H9 (cell line): ENCODE data around the gene LRRK1. TPM values are rescaled to one million over a fixed set of nuclear protein-coding genes. Genes with fewer than 3 reads are reported as not detected.

Source experiments
- DNase-seq: peaks from one replicate; pipeline ENCODE4 v3.0.0-alpha.2; 2017
- H2AFZ ChIP-seq: one replicate; pipeline ENCODE4 v1.6.1; 2013; ENCODE audit warnings: mild to moderate bottlenecking, low read length, control low read depth, moderate library complexity
- H2AK5ac ChIP-seq: 2 replicates; pipeline ENCODE4 v1.6.1; 2013; ENCODE audit warnings: low read length, control low read depth, mixed read lengths; ENCODE audit not compliant: insufficient read length
- H2BK120ac ChIP-seq: one replicate; pipeline ENCODE4 v1.6.1; 2013; ENCODE audit warnings: low read depth, mild to moderate bottlenecking, low read length, control low read depth, inconsistent platforms; ENCODE audit not compliant: poor library complexity, severe bottlenecking
- H2BK12ac ChIP-seq: 2 replicates; pipeline ENCODE4 v1.6.1; 2013; ENCODE audit warnings: low read length, control low read depth, mixed read lengths, low read depth; ENCODE audit not compliant: insufficient read length
- H2BK15ac ChIP-seq: 2 replicates; pipeline ENCODE4 v1.6.1; 2013; ENCODE audit warnings: low read depth, low read length, control low read depth
- H2BK20ac ChIP-seq: one replicate; pipeline ENCODE4 v1.6.1; 2013; ENCODE audit warnings: low read depth, mild to moderate bottlenecking, low read length, control low read depth, inconsistent platforms; ENCODE audit not compliant: poor library complexity, severe bottlenecking
- H2BK5ac ChIP-seq: 2 replicates; pipeline ENCODE4 v1.6.1; 2013; ENCODE audit warnings: low read length, control low read depth, mixed read lengths; ENCODE audit not compliant: insufficient read length
- H3K14ac ChIP-seq: 2 replicates; pipeline ENCODE4 v1.6.1; 2013; ENCODE audit warnings: low read length, control low read depth; ENCODE audit not compliant: insufficient read depth
- H3K18ac ChIP-seq: 2 replicates; pipeline ENCODE4 v1.6.1; 2013; ENCODE audit warnings: low read depth, mild to moderate bottlenecking, mixed read lengths, low read length, control low read depth; ENCODE audit not compliant: insufficient read length
- H3K23ac ChIP-seq: 2 replicates; pipeline ENCODE4 v1.6.1; 2013; ENCODE audit warnings: low read length, control low read depth, mixed read lengths, low read depth; ENCODE audit not compliant: insufficient read length
- H3K23me2 ChIP-seq: 2 replicates; pipeline ENCODE4 v1.6.1; 2013; ENCODE audit warnings: low read depth, mild to moderate bottlenecking, mixed read lengths, low read length, control low read depth; ENCODE audit not compliant: insufficient read length, poor library complexity, severe bottlenecking
- H3K27ac ChIP-seq: 2 replicates; pipeline ENCODE4 v1.5.1; 2013; ENCODE audit warnings: low read length, control low read depth, mixed read lengths, low read depth; ENCODE audit not compliant: insufficient read length
- H3K27me3 ChIP-seq: 2 replicates; pipeline ENCODE4 v1.6.1; 2013; ENCODE audit warnings: low read length, control low read depth, inconsistent platforms; ENCODE audit not compliant: insufficient read depth
- H3K4ac ChIP-seq: 2 replicates; pipeline ENCODE4 v1.6.1; 2013; ENCODE audit warnings: low read depth, mild to moderate bottlenecking, control low read depth, inconsistent platforms, low read length, moderate library complexity
- H3K4me1 ChIP-seq: 2 replicates; pipeline ENCODE4 v1.6.1; 2013; ENCODE audit warnings: low read length, control low read depth, inconsistent platforms; ENCODE audit not compliant: insufficient read depth
- H3K4me2 ChIP-seq: 2 replicates; pipeline ENCODE4 v1.6.1; 2013; ENCODE audit warnings: low read length, control low read depth, mixed read lengths; ENCODE audit not compliant: insufficient read length, insufficient read depth
- H3K56ac ChIP-seq: 2 replicates; pipeline ENCODE4 v1.6.1; 2013; ENCODE audit warnings: low read depth, mild to moderate bottlenecking, mixed read lengths, low read length, control low read depth; ENCODE audit not compliant: insufficient read length
- H3K79me1 ChIP-seq: 2 replicates; pipeline ENCODE4 v1.6.1; 2013; ENCODE audit warnings: low read depth, mild to moderate bottlenecking, moderate library complexity, low read length, control low read depth, inconsistent platforms; ENCODE audit not compliant: insufficient read depth, poor library complexity, severe bottlenecking
- H3K79me2 ChIP-seq: 2 replicates; pipeline ENCODE4 v1.6.1; 2013; ENCODE audit warnings: low read length, control low read depth, inconsistent platforms; ENCODE audit not compliant: insufficient read depth
- H3K9ac ChIP-seq: 2 replicates; pipeline ENCODE4 v1.6.1; 2013; ENCODE audit warnings: low read length, control low read depth, mixed read lengths; ENCODE audit not compliant: insufficient read length; ENCODE audit errors: extremely low read depth
- H3K9me3 ChIP-seq: one replicate; pipeline ENCODE4 v1.6.1; 2013; ENCODE audit warnings: low read depth, low read length, inconsistent platforms; ENCODE audit not compliant: control insufficient read depth
- H3T11ph ChIP-seq: one replicate; pipeline ENCODE4 v1.6.1; 2013; ENCODE audit warnings: mild to moderate bottlenecking, low read length, control low read depth, inconsistent platforms
- H4K20me1 ChIP-seq: one replicate; pipeline ENCODE4 v1.6.1; 2013; ENCODE audit not compliant: control insufficient read depth, insufficient read length, insufficient read depth
- H4K5ac ChIP-seq: 2 replicates; pipeline ENCODE4 v1.6.1; 2013; ENCODE audit warnings: low read depth, mild to moderate bottlenecking, mixed read lengths, low read length, control low read depth; ENCODE audit not compliant: insufficient read length
- H4K8ac ChIP-seq: replicated peaks from 2 replicates; pipeline ENCODE4 v1.6.1; 2013; ENCODE audit warnings: low read length, control low read depth, mixed read lengths, low read depth; ENCODE audit not compliant: insufficient read length
- H4K91ac ChIP-seq: 2 replicates; pipeline ENCODE4 v1.6.1; 2013; ENCODE audit warnings: low read depth, mild to moderate bottlenecking, moderate library complexity, mixed read lengths, low read length, control low read depth; ENCODE audit not compliant: insufficient read length
- H3K27ac Mint-ChIP-seq, 3 experiments: 2 replicates in 2 of 3; 3 replicates in 1 of 3; pipeline ENCODE4 v1.8.0; 2020 to 2021; ENCODE audit warnings: mixed read lengths in 3 of 3, mild to moderate bottlenecking in 1 of 3, moderate library complexity in 1 of 3
- H3K27me3 Mint-ChIP-seq: 2 replicates; pipeline ENCODE4 v1.8.0; 2021; ENCODE audit warnings: low read depth, mild to moderate bottlenecking, moderate library complexity, mixed read lengths
- H3K36me3 Mint-ChIP-seq, 3 experiments: 2 replicates in 2 of 3; 3 replicates in 1 of 3; pipeline ENCODE4 v1.8.0; 2020 to 2021; ENCODE audit warnings: low read depth in 3 of 3, mixed read lengths in 3 of 3; ENCODE audit not compliant: insufficient read depth in 1 of 3
- H3K4me1 Mint-ChIP-seq, 2 experiments: 2 replicates each; pipeline ENCODE4 v1.8.0; 2020; ENCODE audit warnings: mixed read lengths in 2 of 2
- H3K4me3 Mint-ChIP-seq, 2 experiments: 2 replicates in 1 of 2; 3 replicates in 1 of 2; pipeline ENCODE4 v1.8.0; 2020 to 2021; ENCODE audit warnings: mild to moderate bottlenecking in 2 of 2, mixed read lengths in 2 of 2, moderate library complexity in 1 of 2
- H3K9me3 Mint-ChIP-seq, 2 experiments: 2 replicates in 1 of 2; 3 replicates in 1 of 2; pipeline ENCODE4 v1.8.0; 2020; ENCODE audit warnings: mild to moderate bottlenecking in 2 of 2, mixed read lengths in 2 of 2, moderate library complexity in 1 of 2
- CTCF ChIP-seq: fragments of 200-600 bp; sonication (generic); conservative IDR thresholded peaks from 3 replicates; pipeline ENCODE4 v1.8.0; 2021; ENCODE audit warnings: antibody characterized with exemption, mild to moderate bottlenecking
- WGBS: extraction: QIAGEN DNeasy Blood & Tissue Kit; methylation state at CpG from one replicate; pipeline ENCODE4 v1.1.7; 2013; ENCODE audit warnings: missing lambda C conversion rate, low lambda C conversion rate, mixed read lengths; ENCODE audit not compliant: insufficient read length; ENCODE audit errors: extremely low coverage; 5-methylcytosine and 5-hydroxymethylcytosine counted together
- total RNA-seq: library from RNA; stranded (reverse); gene quantifications from 2 replicates; pipeline ENCODE4 v1.2.1, GENCODE V29; 2021

The LRRK1 gene
- total RNA-seq, 1 experiment from 2014 or later = 4.0 TPM

GRCh38 chr15:101119181-101119580 lies 200.0 kb downstream of the LRRK1 start:
- no peak overlapping the region for H4K5ac ChIP-seq
- no peaks in the 10 kb centered on the region; a peak in 1 of 5 replicates for H3K9me3 Mint-ChIP-seq
- no peak overlapping the region for H2BK120ac ChIP-seq
- H3K4me2 ChIP-seq = no peak overlapping the region
- no peaks in the 10 kb centered on the region for H3K36me3 Mint-ChIP-seq
- no peak overlapping the region for H3T11ph ChIP-seq
- H3K79me2 ChIP-seq = no peaks in the 10 kb centered on the region
- H3K9me3 ChIP-seq = no peaks in the 10 kb centered on the region
- DNase-seq = no peak
- H4K8ac ChIP-seq = no peak overlapping the region
- H2BK5ac ChIP-seq = no peak overlapping the region
- no peak overlapping the region for H3K56ac ChIP-seq
- H3K4me1 ChIP-seq = no peaks in the 10 kb centered on the region; the same call in 1 of the 2 replicates
- no peak overlapping the region for H3K27ac ChIP-seq
- H4K91ac ChIP-seq = no peak overlapping the region
- peaks cover 3% of the 10 kb centered on the region; the same call in 1 of the 2 replicates for H3K27me3 Mint-ChIP-seq
- H3K27me3 ChIP-seq = no peaks in the 10 kb centered on the region
- no peak overlapping the region for H2AK5ac ChIP-seq
- peak overlapping the region; percentile 26 to 76 (median 60); a peak in 3 of 7 replicates for H3K27ac Mint-ChIP-seq
- no peak overlapping the region for H3K9ac ChIP-seq
- no peak overlapping the region for H2BK15ac ChIP-seq
- no peak overlapping the region for H2BK12ac ChIP-seq
- H3K4me3 Mint-ChIP-seq = no peak overlapping the region
- no peaks in the 10 kb centered on the region for H3K23me2 ChIP-seq
- H3K18ac ChIP-seq = no peak overlapping the region
- no peak overlapping the region for H3K23ac ChIP-seq
- no peak overlapping the region for H3K4ac ChIP-seq
- peaks cover 16 to 34% of the 10 kb centered on the region in 2 experiments for H3K4me1 Mint-ChIP-seq
- no CpG with 5 or more reads among the region's 2 CpGs for WGBS
- no peak for TF ChIP-seq CTCF
- no peaks in the 10 kb centered on the region for H4K20me1 ChIP-seq
- no peaks in the 10 kb centered on the region for H3K79me1 ChIP-seq
- no peak overlapping the region for H2AFZ ChIP-seq
- no peak overlapping the region for H3K14ac ChIP-seq
- no peak overlapping the region for H2BK20ac ChIP-seq

Other genes with a start within 250 kb of the LRRK1 start
- gene ALDH1A3, start 39.5 kb upstream of the LRRK1 start, total RNA-seq = 9.2 and 10.0 TPM in 2 replicates